HL-60 (cell line): Measurements from ENCODE around the gene PRR5.

Source experiments
- CTCF ChIP-seq: IDR thresholded peaks from one replicate; pipeline ENCODE4 v1.5.1; 2011; ENCODE audit warnings: low read length, control low read depth, inconsistent platforms; ENCODE audit not compliant: insufficient read depth
- POLR2AphosphoS5 ChIP-seq: IDR thresholded peaks from 2 replicates; pipeline ENCODE4 v1.6.1; 2012; ENCODE audit warnings: low read depth
- REST ChIP-seq: IDR thresholded peaks from 2 replicates; pipeline ENCODE4 v1.6.1; 2012; ENCODE audit warnings: low read depth; ENCODE audit not compliant: insufficient replicate concordance
- SPI1 ChIP-seq: IDR thresholded peaks from 2 replicates; pipeline ENCODE4 v1.6.1; 2012; ENCODE audit warnings: low read depth, mild to moderate bottlenecking, borderline replicate concordance

- peak; percentile 90 for TF ChIP-seq CTCF
- no peak for TF ChIP-seq REST
- no peak for TF ChIP-seq POLR2AphosphoS5
- no peak for TF ChIP-seq SPI1
These were observed 33.8 kb downstream of the PRR5 start for GRCh38 chr22:44735518-44736428.
